Islet of Langerhans (tissue), 1 donor: Measurements from ENCODE around the gene RNASE2.
"Not testable (repeated sequence)": the region's sequence is repeated elsewhere in the genome, so short reads cannot be mapped to it uniquely, and the experiment has no call there.

Experiments
- FAIRE-seq: peaks from one replicate; lab custom pipeline; 2011; peaks lifted over from hg19 to GRCh38; lab: Jason Lieb, UNC

RNASE2 gene

DNA sequence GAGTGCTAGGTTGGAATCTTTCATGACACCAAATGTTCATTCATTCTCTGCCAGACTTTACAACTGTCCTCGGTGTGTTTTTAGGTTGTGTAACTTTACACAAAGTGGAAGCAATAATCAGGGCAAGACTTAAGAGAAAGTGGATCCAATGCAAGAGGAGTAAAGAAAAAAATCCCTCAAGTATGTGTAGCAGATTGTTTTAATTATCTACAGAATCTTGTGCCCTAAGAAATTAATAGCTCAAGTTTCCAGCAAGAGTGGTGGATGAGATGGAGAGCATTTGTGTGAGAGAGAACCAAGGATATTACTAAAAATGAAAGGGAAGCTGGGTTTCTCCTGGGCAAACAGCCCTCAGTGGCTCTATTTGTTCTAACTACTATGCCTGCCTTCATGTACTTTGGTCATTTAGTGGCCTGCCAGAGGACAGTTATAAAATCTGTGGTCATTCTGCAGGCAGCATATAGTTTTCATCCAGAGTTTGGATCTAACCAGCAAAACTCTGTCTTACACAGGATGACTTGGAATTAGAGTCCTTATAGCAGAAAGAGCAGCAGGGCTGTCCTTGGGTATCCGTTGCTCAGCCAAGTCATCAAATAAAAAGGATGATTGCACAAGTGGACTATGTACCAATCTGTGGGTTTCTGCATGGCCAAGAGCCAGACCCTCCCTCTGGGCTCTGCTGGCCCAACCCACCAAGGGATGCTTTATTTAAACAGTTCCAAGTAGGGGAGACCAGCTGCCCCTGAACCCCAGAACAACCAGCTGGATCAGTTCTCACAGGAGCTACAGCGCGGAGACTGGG lies at the start of gene RNASE2:
Gene RNASE2 (plus strand): TSS at position 752 of the 802 bp plus-strand sequence. CDS start 285 bp downstream, outside the sequence.
- not testable (repeated sequence) for FAIRE-seq

DNA sequence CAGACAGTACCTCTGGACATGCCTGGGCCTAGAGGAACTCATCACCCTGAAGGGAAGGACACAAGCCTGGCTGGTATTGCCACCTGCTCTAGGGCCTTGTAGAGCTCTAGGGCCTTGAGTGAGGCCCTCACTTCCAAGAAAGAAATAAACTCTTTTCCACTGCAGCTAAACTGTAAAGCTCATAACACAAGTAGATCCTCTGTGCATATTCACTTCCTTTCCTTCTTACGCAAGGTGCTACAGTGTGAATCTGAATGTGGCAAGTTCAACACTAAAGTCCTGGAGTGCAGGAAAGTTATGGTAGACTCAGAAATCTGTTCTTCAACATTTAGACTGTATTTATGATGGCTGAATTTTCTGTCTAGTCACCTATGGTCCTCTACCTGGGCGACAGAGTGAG lies 49.6 kb upstream of the RNASE2 start:
- no peak for FAIRE-seq

- FAIRE-seq: no peak
These were observed 48.1 kb upstream of the RNASE2 start for GRCh38 chr14:20907214-20907613.

GRCh38 chr14:20910822-20911221 lies 44.5 kb upstream of the RNASE2 start:
- FAIRE-seq: not testable (repeated sequence)

- FAIRE-seq: not testable (repeated sequence)
These were observed 36.1 kb upstream of the RNASE2 start for GRCh38 chr14:20919038-20919756.

DNA sequence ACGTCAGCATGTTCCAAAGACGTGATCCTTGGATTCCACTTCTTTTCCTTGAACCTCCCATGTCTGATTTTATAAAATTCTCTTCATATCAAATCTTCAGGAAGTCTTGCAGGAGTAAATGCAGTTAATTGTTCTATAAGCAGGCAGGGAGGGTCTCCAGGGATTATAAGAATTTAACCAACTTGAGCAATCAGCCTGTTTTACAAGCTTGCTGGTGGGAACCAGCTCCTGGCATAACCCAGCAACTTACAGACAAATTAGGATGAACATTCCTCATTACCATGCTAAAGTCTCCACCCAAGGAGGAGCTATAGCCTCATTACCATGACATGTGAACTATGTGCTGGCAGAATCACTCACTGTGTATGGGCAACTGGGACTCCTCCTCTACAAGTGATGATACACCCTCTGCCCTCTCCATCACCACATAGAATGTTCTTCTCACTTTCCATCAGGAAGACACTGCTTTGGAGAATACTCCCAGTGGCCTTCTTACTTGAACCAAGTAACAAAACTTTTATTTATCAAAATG lies 31.5 kb upstream of the RNASE2 start:
- not testable (repeated sequence) for FAIRE-seq

DNA sequence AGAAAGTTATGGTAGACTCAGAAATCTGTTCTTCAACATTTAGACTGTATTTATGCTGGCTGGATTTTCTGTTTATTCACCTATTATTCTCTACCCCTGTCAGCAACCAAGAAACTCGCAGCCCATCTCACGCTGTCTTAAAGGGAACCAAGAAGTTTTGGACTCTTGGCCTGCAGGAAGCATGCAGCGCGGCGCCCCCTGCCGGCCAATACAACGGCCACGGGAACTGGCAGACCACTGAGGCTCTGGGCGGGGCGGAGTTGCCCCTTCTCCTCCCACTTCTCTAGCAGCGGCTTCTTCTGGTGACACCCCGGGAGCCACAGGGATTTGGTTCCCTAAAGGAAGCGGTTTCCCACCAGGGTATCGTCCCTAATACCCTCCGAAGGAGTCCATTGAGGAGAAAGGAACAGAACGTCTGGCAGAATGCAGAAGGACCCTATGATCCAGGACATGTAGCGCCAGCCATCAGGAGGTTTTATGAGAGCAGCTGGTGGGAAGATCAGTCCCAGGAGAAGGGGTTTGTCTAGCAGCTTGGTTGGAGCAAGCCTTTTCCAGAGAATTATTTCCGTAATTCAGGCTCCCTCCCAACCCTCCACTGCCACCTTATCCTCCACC lies 21.0 kb upstream of the RNASE2 start:
- no peak for FAIRE-seq

- FAIRE-seq: no peak
These were observed 19.8 kb upstream of the RNASE2 start for GRCh38 chr14:20935303-20935984.

- not testable (repeated sequence) for FAIRE-seq
These were observed 10.1 kb upstream of the RNASE2 start for GRCh38 chr14:20945146-20945545.

GRCh38 chr14:20946707-20947106 lies 8.6 kb upstream of the RNASE2 start:
- FAIRE-seq: not testable (repeated sequence)

- not testable (repeated sequence) for FAIRE-seq
These were observed 219 bp downstream of the RNASE2 start for GRCh38 chr14:20955538-20955873.

- no peak for FAIRE-seq
These were observed 1.2 kb downstream of the RNASE2 start for GRCh38 chr14:20956376-20956976.

- FAIRE-seq: not testable (repeated sequence)
These were observed 3.7 kb downstream of the RNASE2 start for GRCh38 chr14:20958946-20959345.

DNA sequence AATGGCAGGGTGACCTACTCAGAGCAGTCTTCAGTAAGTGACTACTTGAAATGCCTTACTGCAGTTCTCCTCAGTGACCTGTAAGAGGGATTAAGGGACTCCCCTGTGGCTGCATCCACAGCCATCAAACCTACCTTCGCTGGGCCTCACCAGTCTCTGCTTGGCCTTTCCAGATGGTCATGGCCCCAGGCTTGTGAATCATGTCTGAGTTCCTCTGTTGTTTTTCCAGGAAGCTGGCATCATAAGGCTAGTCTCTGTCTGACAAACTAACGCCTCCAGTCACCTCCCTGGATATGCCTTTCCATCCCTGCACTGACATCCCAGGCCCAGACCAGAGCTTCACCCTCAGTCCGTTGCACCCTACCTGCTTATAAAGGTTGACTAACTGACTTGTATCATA lies 14.0 kb downstream of the RNASE2 start:
- FAIRE-seq: no peak

GRCh38 chr14:20970647-20970982 lies 15.3 kb downstream of the RNASE2 start:
- FAIRE-seq: no peak

DNA sequence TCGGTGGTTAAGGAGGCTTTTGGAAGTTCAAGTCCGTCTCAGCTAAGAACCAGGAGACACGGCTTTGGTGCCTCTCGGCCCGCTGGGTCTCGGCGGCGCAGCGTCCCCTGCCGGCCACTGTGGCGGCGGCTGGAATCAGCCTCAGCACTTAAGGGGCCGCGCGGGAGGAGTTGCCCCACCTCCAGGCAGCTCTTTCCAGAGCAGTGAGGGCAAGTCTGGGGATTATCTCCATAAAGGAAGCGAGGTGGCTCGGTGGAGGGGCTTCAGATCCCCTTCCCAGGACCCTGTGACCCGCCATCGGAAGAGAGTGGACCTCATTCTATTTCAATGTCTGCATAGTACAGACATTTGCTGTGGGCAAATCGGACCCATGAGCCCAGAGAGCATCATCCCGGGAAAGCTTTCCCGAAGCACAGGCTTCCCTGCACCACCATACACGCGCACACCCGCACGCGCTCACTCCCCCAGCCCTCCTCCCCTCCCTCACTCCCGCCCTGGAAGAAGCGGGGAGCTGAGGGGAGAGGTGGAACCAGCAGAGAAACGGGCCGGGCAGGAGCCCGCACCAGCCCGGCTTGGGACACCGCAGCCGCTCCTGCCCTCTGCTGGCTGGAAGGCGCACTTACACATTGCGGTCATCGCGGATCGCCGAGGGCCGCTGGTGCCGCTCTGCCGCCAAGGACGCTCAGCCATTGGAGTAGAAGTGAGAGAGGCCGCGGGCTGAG lies 15.9 kb downstream of the RNASE2 start:
- FAIRE-seq: no peak

DNA sequence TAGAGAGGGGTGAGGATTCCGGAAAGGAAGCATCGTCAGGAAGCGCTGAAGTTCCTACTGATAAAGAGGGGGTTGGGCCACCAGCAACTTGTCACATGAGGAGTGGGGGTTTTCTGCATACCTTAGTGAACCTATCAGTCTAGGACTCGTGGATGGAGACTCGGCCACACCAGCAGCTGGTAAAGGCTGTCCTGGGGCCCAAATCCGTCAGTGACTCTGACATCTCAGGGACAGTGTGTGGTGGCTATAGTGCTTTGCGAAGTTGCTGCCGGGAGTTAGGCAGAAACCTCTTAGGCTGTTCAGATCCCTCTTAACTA lies 16.4 kb downstream of the RNASE2 start:
- FAIRE-seq: no peak

GRCh38 chr14:20973501-20973900 lies 18.2 kb downstream of the RNASE2 start:
- no peak for FAIRE-seq

DNA sequence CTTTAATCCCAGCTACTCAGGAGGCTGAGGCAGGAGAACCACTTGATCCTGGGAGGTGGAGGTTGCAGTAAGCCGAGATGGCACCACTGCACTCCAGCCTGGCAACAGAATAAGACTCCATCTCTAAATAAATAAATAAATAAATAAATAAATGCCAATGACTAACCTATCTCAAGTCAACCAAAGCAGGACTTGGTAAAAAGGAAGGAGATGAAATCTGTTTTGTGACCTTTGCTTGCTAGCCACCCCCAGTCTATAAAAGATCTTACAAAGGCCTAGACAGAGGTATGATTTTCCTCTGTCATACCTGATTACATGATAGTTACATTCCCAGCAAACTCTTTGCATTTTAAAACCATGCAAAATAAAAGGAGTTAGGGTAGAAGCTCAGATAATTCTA lies 21.0 kb downstream of the RNASE2 start:
- no peak for FAIRE-seq

DNA sequence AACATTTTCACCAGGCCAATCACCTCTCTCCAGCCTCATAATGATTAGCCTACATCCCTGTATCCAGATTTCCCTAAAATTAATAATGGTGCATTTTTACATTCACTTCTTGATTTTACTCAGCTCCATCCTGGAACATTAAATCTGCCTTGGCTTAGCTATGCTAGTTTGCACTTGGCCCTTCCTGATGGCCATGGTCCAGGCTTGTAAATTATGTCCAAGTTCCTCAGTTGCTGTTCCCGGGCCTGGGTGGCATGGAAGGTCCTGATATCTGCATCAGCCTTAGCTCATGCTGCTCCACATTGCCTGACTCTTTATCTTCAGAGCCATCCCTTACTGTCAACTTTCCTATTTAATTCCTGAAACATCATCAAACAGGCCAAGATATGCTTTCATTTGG lies 23.4 kb downstream of the RNASE2 start:
- no peak for FAIRE-seq

- FAIRE-seq: no peak
These were observed 25.6 kb downstream of the RNASE2 start for GRCh38 chr14:20980906-20981305.
